Measurements from ENCODE around the gene PPP4R4.
"Not testable (repeated sequence)": the region's sequence is repeated elsewhere in the genome, so short reads cannot be mapped to it uniquely, and the experiment has no call there.

PPP4R4 gene

GRCh38 chr14:94239406-94239805 is 65.3 kb downstream of the PPP4R4 start:
- Histone ChIP-seq H3K4me3 (ENCODE audit: low read depth, low read length) (no peak overlapping the region), H3K27ac (no peak overlapping the region), H3K36me3 (replicated peaks) (no peaks in the 10 kb centered on the region), H3K27me3 (replicated peaks) (no peaks in the 10 kb centered on the region)
- no peak for DNase-seq
- in situ Hi-C loops (cut with HindIII; ENCODE audit: low pct_ligation_motif_present, low sequenced_read_pairs) = no loop called here
- no peak for TF ChIP-seq CTCF (IDR thresholded peaks at IDR 0.05; ENCODE audit: low read depth, low read length, missing control alignments)

- no peaks in the 10 kb centered on the region for H3K36me3 ChIP-seq (replicated peaks)
- no peaks in the 10 kb centered on the region for H3K27me3 ChIP-seq (replicated peaks)
- in situ Hi-C loops (cut with HindIII; ENCODE audit: low pct_ligation_motif_present, low sequenced_read_pairs) = no loop called here
- TF ChIP-seq CTCF (IDR thresholded peaks at IDR 0.05; ENCODE audit: low read depth, low read length, missing control alignments) = no peak
- H3K27ac ChIP-seq = no peak overlapping the region
- DNase-seq = no peak
- no peak overlapping the region for H3K4me3 ChIP-seq (ENCODE audit: low read depth, low read length)
Observed at GRCh38 chr14:94244182-94244581, 70.1 kb downstream of the PPP4R4 start.

GRCh38 chr14:94264195-94264594 is 90.1 kb downstream of the PPP4R4 start:
- H3K4me3 ChIP-seq (ENCODE audit: low read depth, low read length); in situ Hi-C loops (cut with HindIII; ENCODE audit: low pct_ligation_motif_present, low sequenced_read_pairs): not testable (repeated sequence)

GRCh38 chr14:94267352-94267751 is 93.2 kb downstream of the PPP4R4 start:
- Histone ChIP-seq H3K36me3 (replicated peaks) (no peaks in the 10 kb centered on the region), H3K27ac (no peak overlapping the region), H3K27me3 (replicated peaks) (no peaks in the 10 kb centered on the region), H3K4me3 (ENCODE audit: low read depth, low read length) (no peak overlapping the region)
- DNase-seq = no peak
- TF ChIP-seq CTCF (IDR thresholded peaks at IDR 0.05; ENCODE audit: low read depth, low read length, missing control alignments) = no peak
- in situ Hi-C loops (cut with HindIII; ENCODE audit: low pct_ligation_motif_present, low sequenced_read_pairs) = no loop called here

More at GRCh38 chr14:94264195-94264594, 90.1 kb downstream of the PPP4R4 start:
- H3K36me3 ChIP-seq (replicated peaks); H3K27me3 ChIP-seq (replicated peaks); DNase-seq; H3K27ac ChIP-seq: not testable (repeated sequence)

- DNase-seq; H3K36me3 ChIP-seq (replicated peaks); in situ Hi-C loops (cut with HindIII; ENCODE audit: low pct_ligation_motif_present, low sequenced_read_pairs); H3K27me3 ChIP-seq (replicated peaks); H3K27ac ChIP-seq; H3K4me3 ChIP-seq (ENCODE audit: low read depth, low read length): not testable (repeated sequence)
Observed at GRCh38 chr14:94268582-94268981, 94.5 kb downstream of the PPP4R4 start.

GRCh38 chr14:94269156-94269555 is 95.0 kb downstream of the PPP4R4 start:
- no peaks in the 10 kb centered on the region for H3K36me3 ChIP-seq (replicated peaks)
- no peak for DNase-seq
- in situ Hi-C loops (cut with HindIII; ENCODE audit: low pct_ligation_motif_present, low sequenced_read_pairs) = no loop called here
- no peaks in the 10 kb centered on the region for H3K27me3 ChIP-seq (replicated peaks)
- no peak overlapping the region for H3K4me3 ChIP-seq (ENCODE audit: low read depth, low read length)
- no peak for TF ChIP-seq CTCF (IDR thresholded peaks at IDR 0.05; ENCODE audit: low read depth, low read length, missing control alignments)
- no peak overlapping the region for H3K27ac ChIP-seq

GRCh38 chr14:94276898-94277561 is 102.9 kb downstream of the PPP4R4 start:
- H3K4me3 ChIP-seq (ENCODE audit: low read depth, low read length); H3K27me3 ChIP-seq (replicated peaks); H3K27ac ChIP-seq; DNase-seq; in situ Hi-C loops (cut with HindIII; ENCODE audit: low pct_ligation_motif_present, low sequenced_read_pairs); H3K36me3 ChIP-seq (replicated peaks): not testable (repeated sequence)
